Measurements from ENCODE around the gene BGLAP.

DNA sequence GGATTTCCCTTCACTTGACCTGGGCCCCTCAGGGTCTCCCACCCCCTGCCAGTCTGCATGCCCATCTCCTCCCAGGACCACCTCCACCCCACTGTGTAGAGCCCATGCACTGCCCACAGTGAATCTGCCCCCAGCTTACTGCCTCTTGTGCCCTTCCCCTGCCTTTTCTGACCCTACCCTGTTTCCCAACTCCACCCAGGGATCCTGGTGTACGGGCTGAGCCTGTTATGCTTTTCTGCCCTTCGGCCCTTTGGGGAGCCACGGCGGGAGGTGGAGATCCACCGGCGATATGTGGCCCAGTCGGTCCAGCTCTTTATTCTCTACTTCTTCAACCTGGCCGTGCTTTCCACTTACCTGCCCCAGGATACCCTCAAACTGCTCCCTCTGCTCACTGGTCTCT lies 44.1 kb downstream of the BGLAP start:
- TF ChIP-seq EZH2 (IDR thresholded peaks at IDR 0.05; ENCODE audit: insufficient read depth, poor library complexity, severe bottlenecking) (no peak), EZH2phosphoT487 (IDR thresholded peaks at IDR 0.05; ENCODE audit: insufficient read depth, low read depth) (no peak)
